Thyroid gland (tissue), 4 donors: ENCODE data around the gene SH3BGRL. TPM values are rescaled to one million over a fixed set of nuclear protein-coding genes. Genes with fewer than 3 reads are reported as not detected.

Source experiments
- DNase-seq, 2 donors: peaks; one replicate each; pipeline ENCODE4 v3.0.0-alpha.2; 2019
- H3K27ac ChIP-seq, 3 donors: fragments of 200-600 bp; sonication (generic); 1 replicate in 2 of 3; 2 replicates in 1 of 3; pipeline ENCODE4 v1.5.1; 2016 to 2019; ENCODE audit warnings: mild to moderate bottlenecking in 1 of 3, moderate library complexity in 1 of 3
- H3K27me3 ChIP-seq: fragments of 200-600 bp; sonication (generic); one replicate; pipeline ENCODE4 v1.5.1; 2019
- H3K36me3 ChIP-seq, 2 donors: fragments of 200-600 bp; sonication (generic); one replicate each; pipeline ENCODE4 v1.5.1; 2016 to 2019
- H3K4me1 ChIP-seq, 2 donors: fragments of 200-600 bp; sonication (generic); one replicate each; pipeline ENCODE4 v1.5.1; 2017 to 2019
- H3K4me3 ChIP-seq, 3 donors: fragments of 200-600 bp; sonication (generic); replicated peaks in 1 of 3; 1 replicate in 2 of 3; 2 replicates in 1 of 3; pipeline ENCODE4 v1.5.1; 2016; ENCODE audit warnings: mild to moderate bottlenecking in 1 of 3
- H3K9me3 ChIP-seq: fragments of 200-600 bp; sonication (generic); one replicate; pipeline ENCODE4 v1.5.1; 2017
- CTCF ChIP-seq, 6 experiments: fragments of 200-600 bp in 3 of 6; fragments of 450-650 bp in 3 of 6; sonication (generic) in 3 of 6; IDR thresholded peaks; one replicate each; pipeline ENCODE4 v1.5.1; 2016 to 2019; ENCODE audit warnings: antibody characterized with exemption in 6 of 6, mild to moderate bottlenecking in 2 of 6, inconsistent platforms in 1 of 6, moderate library complexity in 1 of 6
- POLR2A ChIP-seq, 2 donors: fragments of 450-650 bp; IDR thresholded peaks; one replicate each; pipeline ENCODE4 v1.6.1; 2017; ENCODE audit warnings: antibody characterized with exemption in 2 of 2, mild to moderate bottlenecking in 2 of 2, moderate library complexity in 1 of 2
- WGBS, 2 donors: methylation state at CpG; one replicate each; pipeline ENCODE4 v1.1.5; 2017; 5-methylcytosine and 5-hydroxymethylcytosine counted together
- intact Hi-C: fragments of 100-400 bp; cut with DNase I; formaldehyde crosslinking; loops from one replicate; pipeline ENCODE4 v1.15.1; 2023
- total RNA-seq, 4 donors: library from RNA; depleted of rRNA; stranded (reverse); fragments of >200 nt; gene quantifications; one replicate each; pipeline ENCODE4 v1.2.3, GENCODE V29; 2016

Gene SH3BGRL
- total RNA-seq, 4 donors from 2014 or later: 104 to 150 (median 123) TPM

- H3K9me3 ChIP-seq: no peaks in the 10 kb centered on the region
- H3K36me3 ChIP-seq: no peaks in the 10 kb centered on the region
- intact Hi-C loops: no loop called here
- TF ChIP-seq CTCF (IDR thresholded peaks at IDR 0.05) (no peak), POLR2A (IDR thresholded peaks at IDR 0.05) (no peak)
- 75 to 84% methylated on average over 2 of the region's 2 CpGs for WGBS, 2 donors
- H3K27me3 ChIP-seq: no peaks in the 10 kb centered on the region
- no peak overlapping the region for H3K4me3 ChIP-seq
- no peak overlapping the region for H3K27ac ChIP-seq
- peaks cover 0 to 5% of the 10 kb centered on the region in 2 donors for H3K4me1 ChIP-seq
- no peak for DNase-seq
Observed at GRCh38 chrX:81255876-81256275, 54.0 kb downstream of the SH3BGRL start.

- no peak for TF ChIP-seq POLR2A (IDR thresholded peaks at IDR 0.05)
- no peak for TF ChIP-seq CTCF (IDR thresholded peaks at IDR 0.05)
- Histone ChIP-seq H3K9me3 (no peaks in the 10 kb centered on the region), H3K27ac (no peak overlapping the region), H3K4me1 (peaks cover 0 to 5% of the 10 kb centered on the region in 2 donors), H3K36me3 (no peaks in the 10 kb centered on the region), H3K27me3 (no peaks in the 10 kb centered on the region), H3K4me3 (no peak overlapping the region)
- DNase-seq: no peak
- intact Hi-C loops: no loop called here
Observed at GRCh38 chrX:81257817-81258216, 55.9 kb downstream of the SH3BGRL start.

GRCh38 chrX:81259020-81259713 is 57.3 kb downstream of the SH3BGRL start:
- Histone ChIP-seq H3K27me3 (no peaks in the 10 kb centered on the region), H3K27ac (no peak overlapping the region), H3K9me3 (no peaks in the 10 kb centered on the region), H3K4me3 (no peak overlapping the region), H3K36me3 (no peaks in the 10 kb centered on the region), H3K4me1 (peaks cover 0 to 5% of the 10 kb centered on the region in 2 donors)
- intact Hi-C loops: no loop called here
- TF ChIP-seq POLR2A (IDR thresholded peaks at IDR 0.05) (no peak), CTCF (IDR thresholded peaks at IDR 0.05) (no peak)
- no peak for DNase-seq
- 29 to 35% methylated on average over 1 of the region's 1 CpG for WGBS, 2 donors

- peaks cover 0 to 5% of the 10 kb centered on the region in 2 donors for H3K4me1 ChIP-seq
- no peak for DNase-seq
- no peaks in the 10 kb centered on the region for H3K27me3 ChIP-seq
- H3K9me3 ChIP-seq: no peaks in the 10 kb centered on the region
- 87 to 93% methylated on average over 3 of the region's 3 CpGs for WGBS, 2 donors
- H3K27ac ChIP-seq: no peak overlapping the region
- no peak for TF ChIP-seq CTCF (IDR thresholded peaks at IDR 0.05)
- no peak for TF ChIP-seq POLR2A (IDR thresholded peaks at IDR 0.05)
- no peaks in the 10 kb centered on the region for H3K36me3 ChIP-seq
- H3K4me3 ChIP-seq: no peak overlapping the region
- intact Hi-C loops: no loop called here
Observed at GRCh38 chrX:81259714-81260395, 58.0 kb downstream of the SH3BGRL start.

- no peak overlapping the region for H3K4me3 ChIP-seq
- H3K4me1 ChIP-seq: peaks cover 0 to 5% of the 10 kb centered on the region in 2 donors
- no peaks in the 10 kb centered on the region for H3K27me3 ChIP-seq
- no peak for DNase-seq
- no peaks in the 10 kb centered on the region for H3K9me3 ChIP-seq
- H3K36me3 ChIP-seq: no peaks in the 10 kb centered on the region
- no peak overlapping the region for H3K27ac ChIP-seq
- WGBS, 2 donors: 86 to 92% methylated on average over 2 of the region's 2 CpGs
- intact Hi-C loops: no loop called here
- no peak for TF ChIP-seq CTCF (IDR thresholded peaks at IDR 0.05)
- TF ChIP-seq POLR2A (IDR thresholded peaks at IDR 0.05): no peak
Observed at GRCh38 chrX:81261576-81261975, 59.7 kb downstream of the SH3BGRL start.
